Measurements from ENCODE around the gene NCS1. TPM values are rescaled to one million over a fixed set of nuclear protein-coding genes. Genes with fewer than 3 reads are reported as not detected.

The NCS1 gene
- polyA plus RNA-seq, 4 donors: 0.54 to 9.2 (median 3.0) TPM

DNA sequence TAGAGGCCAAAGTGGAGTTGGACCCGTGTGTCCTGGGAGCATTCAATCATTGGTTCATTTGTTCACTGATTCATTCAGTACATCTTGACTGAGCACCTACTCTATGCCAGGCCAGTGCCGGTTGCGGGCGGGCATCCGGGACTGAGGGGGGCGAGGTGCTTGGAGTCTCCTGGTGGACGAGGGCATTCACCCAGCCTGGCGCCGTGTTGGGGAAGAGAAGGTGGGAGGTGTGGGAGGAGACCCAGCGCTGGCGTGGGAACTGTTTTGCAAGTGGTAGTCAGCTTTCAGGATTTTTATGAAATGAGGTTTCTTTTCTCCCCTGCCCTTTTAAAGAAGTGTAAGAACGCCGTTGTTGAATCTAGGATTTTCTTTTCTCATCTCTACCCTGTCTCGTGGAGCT, 37.2 kb downstream of the NCS1 start:
- no peaks in the 10 kb centered on the region for H3K9me3 ChIP-seq (ENCODE audit: control insufficient read depth in 2 of 2, insufficient read depth in 1 of 2, low read depth in 1 of 2, low read length in 1 of 2)
- H3K4me1 ChIP-seq (ENCODE audit: control insufficient read depth in 3 of 3, insufficient read depth in 2 of 3, low read depth in 1 of 3, low read length in 2 of 3): no peaks in the 10 kb centered on the region
- no peaks in the 10 kb centered on the region for H3K27me3 ChIP-seq (ENCODE audit: control insufficient read depth in 3 of 3, insufficient read depth in 3 of 3, low read length in 3 of 3)
- H3K27ac ChIP-seq (ENCODE audit: low read depth in 1 of 3, low read length in 2 of 3): no peak overlapping the region
- WGBS, 3 donors: 74 to 90% (median 81%) methylated on average over 14 of the region's 14 CpGs
- FAIRE-seq (no peak), DNase-seq (no peak)
- H3K4me3 ChIP-seq (ENCODE audit: low read depth in 1 of 3, low read length in 3 of 3): no peak overlapping the region
- peaks cover 0 to 6% (median 0%) of the 10 kb centered on the region in 3 donors for H3K36me3 ChIP-seq (ENCODE audit: control insufficient read depth in 3 of 3, insufficient read depth in 2 of 3, low read depth in 1 of 3, low read length in 3 of 3)

DNA sequence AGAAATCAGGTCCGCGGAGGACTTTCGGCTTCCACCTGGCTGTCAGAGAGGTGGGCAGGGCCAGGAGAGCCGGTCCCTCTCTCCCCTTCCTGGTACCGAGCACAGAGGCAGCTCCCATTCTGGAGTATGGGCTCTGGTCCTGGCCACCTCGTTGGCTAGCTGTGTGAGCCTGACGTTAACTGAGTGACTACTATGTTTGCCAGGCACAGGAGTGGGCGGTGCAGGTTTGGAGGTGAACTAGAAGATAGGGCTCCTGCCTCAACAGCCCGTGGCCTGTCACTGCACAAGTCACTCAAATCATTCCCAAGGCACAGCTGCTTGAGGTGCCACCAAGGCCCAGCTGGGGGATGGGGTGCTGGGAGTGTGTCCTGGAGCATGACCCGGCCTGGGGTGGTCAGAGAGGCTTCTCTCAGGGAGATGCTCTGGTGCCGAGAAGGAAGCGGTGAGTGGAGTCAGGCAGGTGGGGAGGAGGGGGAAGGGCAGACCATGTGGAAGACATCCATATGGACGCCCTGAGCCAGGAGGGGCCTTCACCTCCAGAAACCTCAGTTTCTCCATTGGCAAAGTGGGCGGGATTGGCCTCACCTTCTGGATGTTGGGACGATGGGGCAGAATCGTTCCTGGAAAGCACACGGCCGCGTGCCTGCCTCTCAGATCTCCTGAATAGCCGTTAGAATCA, 39.5 kb downstream of the NCS1 start:
- H3K4me1 ChIP-seq (ENCODE audit: control insufficient read depth in 3 of 3, insufficient read depth in 2 of 3, low read depth in 1 of 3, low read length in 2 of 3): no peaks in the 10 kb centered on the region
- FAIRE-seq: no peak

DNA sequence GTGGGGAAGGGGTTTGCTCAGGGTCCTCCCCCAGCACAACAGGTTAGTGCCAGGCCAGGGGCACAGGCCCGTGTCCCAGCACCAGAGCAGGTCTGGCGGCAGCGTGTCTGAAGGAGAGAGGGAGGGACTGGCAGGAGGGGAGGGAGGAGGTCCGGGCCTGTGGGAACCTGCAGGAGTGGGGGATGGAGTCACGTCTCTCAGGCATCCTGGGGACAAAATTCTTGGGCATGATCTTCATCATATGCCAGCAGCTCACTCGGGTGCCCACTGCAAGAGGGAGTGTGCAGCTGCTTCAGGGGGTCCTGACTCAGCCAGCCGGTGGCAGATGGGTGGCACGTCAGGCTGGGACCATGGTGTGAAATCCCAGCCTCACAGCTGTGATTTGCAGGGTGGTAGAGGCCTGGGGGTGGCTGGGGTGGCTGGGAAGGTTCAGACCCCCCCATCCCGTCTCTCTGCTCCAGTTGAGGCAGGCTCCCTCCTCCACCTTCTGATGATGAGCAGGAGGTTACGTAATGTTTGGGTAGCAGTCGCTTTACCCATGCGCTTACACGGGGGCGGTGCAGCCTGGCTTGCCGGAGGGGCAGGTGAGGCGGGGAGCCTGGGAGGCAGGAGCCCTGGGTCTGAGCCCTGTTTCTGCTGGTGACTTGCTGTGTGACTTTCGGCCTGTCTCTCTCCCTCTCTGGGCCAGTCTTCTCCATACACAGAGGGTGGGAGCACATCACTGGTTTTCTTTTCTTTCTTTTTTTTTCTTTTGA, 40.5 kb downstream of the NCS1 start:
- no peak for DNase-seq
- 68 to 80% (median 76%) methylated on average over 16 to 17 of the region's 17 CpGs for WGBS, 3 donors
- no peak for FAIRE-seq
- Histone ChIP-seq H3K4me3 (ENCODE audit: low read depth in 1 of 3, low read length in 3 of 3) (no peak overlapping the region), H3K27me3 (ENCODE audit: control insufficient read depth in 3 of 3, insufficient read depth in 3 of 3, low read length in 3 of 3) (no peaks in the 10 kb centered on the region), H3K36me3 (ENCODE audit: control insufficient read depth in 3 of 3, insufficient read depth in 2 of 3, low read depth in 1 of 3, low read length in 3 of 3) (peaks cover 0 to 6% (median 0%) of the 10 kb centered on the region in 3 donors), H3K9me3 (ENCODE audit: control insufficient read depth in 2 of 2, insufficient read depth in 1 of 2, low read depth in 1 of 2, low read length in 1 of 2) (no peaks in the 10 kb centered on the region), H3K27ac (ENCODE audit: low read depth in 1 of 3, low read length in 2 of 3) (no peak overlapping the region), H3K4me1 (ENCODE audit: control insufficient read depth in 3 of 3, insufficient read depth in 2 of 3, low read depth in 1 of 3, low read length in 2 of 3) (no peaks in the 10 kb centered on the region)

More for the DNA sequence above, 39.5 kb downstream of the NCS1 start:
- no peaks in the 10 kb centered on the region for H3K27me3 ChIP-seq (ENCODE audit: control insufficient read depth in 3 of 3, insufficient read depth in 3 of 3, low read length in 3 of 3)
- WGBS, 3 donors: 69 to 87% (median 82%) methylated on average over 20 of the region's 20 CpGs
- H3K9me3 ChIP-seq (ENCODE audit: control insufficient read depth in 2 of 2, insufficient read depth in 1 of 2, low read depth in 1 of 2, low read length in 1 of 2): no peaks in the 10 kb centered on the region
- no peak for DNase-seq
- peaks cover 0 to 4% (median 0%) of the 10 kb centered on the region in 3 donors for H3K36me3 ChIP-seq (ENCODE audit: control insufficient read depth in 3 of 3, insufficient read depth in 2 of 3, low read depth in 1 of 3, low read length in 3 of 3)
- H3K4me3 ChIP-seq (ENCODE audit: low read depth in 1 of 3, low read length in 3 of 3): no peak overlapping the region
- no peak overlapping the region for H3K27ac ChIP-seq (ENCODE audit: low read depth in 1 of 3, low read length in 2 of 3)

DNA sequence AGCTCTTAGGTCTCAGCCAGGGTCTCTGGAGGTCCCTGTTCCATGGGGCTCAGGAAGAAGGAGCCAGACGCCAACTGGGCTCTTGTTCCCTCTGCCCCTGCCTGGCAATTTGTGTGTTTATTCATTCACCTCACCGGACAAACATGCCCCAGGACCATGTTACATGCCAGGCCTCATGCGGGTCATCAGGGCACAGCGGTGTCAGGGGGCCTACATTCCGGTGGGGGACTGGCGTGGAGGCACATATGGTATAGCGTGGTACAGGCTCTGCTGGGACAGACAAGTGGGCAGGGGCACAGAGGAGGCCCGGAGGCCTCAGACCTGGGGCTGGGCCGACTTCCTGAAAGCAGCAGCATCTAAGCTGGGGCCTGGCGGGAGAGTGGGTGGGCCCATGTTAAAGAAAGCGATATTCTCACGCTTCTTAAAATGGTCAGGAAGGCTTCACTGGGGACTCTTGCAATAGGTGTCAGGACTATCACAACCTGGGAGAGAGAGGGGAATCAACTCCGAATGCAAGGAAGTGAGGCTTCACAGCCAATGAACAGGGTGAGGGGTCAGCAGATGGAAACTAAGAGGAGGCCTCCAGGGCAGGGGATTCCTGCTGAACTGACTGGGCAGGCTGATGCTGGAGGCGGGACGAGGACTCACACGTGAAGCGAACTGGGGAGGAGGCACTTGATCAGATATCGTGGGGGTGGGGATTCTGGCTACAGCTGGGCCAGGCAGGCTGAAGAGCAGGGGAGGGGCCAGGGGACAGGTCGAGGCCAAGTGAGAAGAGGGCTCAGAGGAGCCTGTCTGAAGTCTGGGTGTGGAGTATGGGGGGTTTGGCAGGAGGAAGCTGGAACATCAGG, 41.9 kb downstream of the NCS1 start:
- FAIRE-seq: no peak
- no peaks in the 10 kb centered on the region for H3K4me1 ChIP-seq (ENCODE audit: control insufficient read depth in 3 of 3, insufficient read depth in 2 of 3, low read depth in 1 of 3, low read length in 2 of 3)
- H3K9me3 ChIP-seq (ENCODE audit: control insufficient read depth in 2 of 2, insufficient read depth in 1 of 2, low read depth in 1 of 2, low read length in 1 of 2): no peaks in the 10 kb centered on the region
- WGBS, 3 donors: 64 to 78% (median 70%) methylated on average over 19 of the region's 19 CpGs
- H3K36me3 ChIP-seq (ENCODE audit: control insufficient read depth in 3 of 3, insufficient read depth in 2 of 3, low read depth in 1 of 3, low read length in 3 of 3): peaks cover 0 to 8% (median 0%) of the 10 kb centered on the region in 3 donors
- H3K4me3 ChIP-seq (ENCODE audit: low read depth in 1 of 3, low read length in 3 of 3): no peak overlapping the region
- DNase-seq: no peak
- no peak overlapping the region for H3K27ac ChIP-seq (ENCODE audit: low read depth in 1 of 3, low read length in 2 of 3)
- H3K27me3 ChIP-seq (ENCODE audit: control insufficient read depth in 3 of 3, insufficient read depth in 3 of 3, low read length in 3 of 3): no peaks in the 10 kb centered on the region

DNA sequence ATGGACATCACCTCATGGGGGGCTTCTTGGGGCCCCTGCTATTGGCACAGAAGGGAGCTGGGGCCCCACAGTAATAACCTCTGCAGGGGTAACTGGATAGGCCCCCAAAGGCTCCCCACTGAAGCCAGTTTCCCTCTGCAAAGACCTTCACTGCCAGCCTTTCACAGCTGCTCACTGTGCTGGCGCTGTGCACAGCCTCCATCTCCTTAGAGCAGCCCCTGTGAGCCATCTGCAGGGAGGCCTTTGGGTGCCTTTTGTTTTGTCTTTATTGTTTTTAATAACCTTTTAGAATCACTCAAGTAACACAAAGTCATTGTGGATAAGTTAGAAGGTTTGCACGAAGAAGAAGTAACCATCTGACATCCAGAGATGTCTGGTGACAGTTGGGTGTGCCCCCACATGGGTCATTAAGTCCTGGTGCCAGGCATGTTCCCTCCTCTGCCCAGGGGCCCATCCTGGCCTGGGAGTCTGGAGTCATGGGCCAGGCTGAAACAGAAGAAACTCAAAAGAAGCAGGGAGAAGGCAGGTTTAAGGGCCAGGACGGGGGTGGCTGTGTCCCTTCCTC, 42.7 kb downstream of the NCS1 start:
- no peaks in the 10 kb centered on the region for H3K4me1 ChIP-seq (ENCODE audit: control insufficient read depth in 3 of 3, insufficient read depth in 2 of 3, low read depth in 1 of 3, low read length in 2 of 3)
- FAIRE-seq: no peak
- H3K4me3 ChIP-seq (ENCODE audit: low read depth in 1 of 3, low read length in 3 of 3): no peak overlapping the region
- no peak overlapping the region for H3K27ac ChIP-seq (ENCODE audit: low read depth in 1 of 3, low read length in 2 of 3)
- no peaks in the 10 kb centered on the region for H3K27me3 ChIP-seq (ENCODE audit: control insufficient read depth in 3 of 3, insufficient read depth in 3 of 3, low read length in 3 of 3)
- DNase-seq: no peak
- H3K36me3 ChIP-seq (ENCODE audit: control insufficient read depth in 3 of 3, insufficient read depth in 2 of 3, low read depth in 1 of 3, low read length in 3 of 3): peaks cover 0 to 10% (median 0%) of the 10 kb centered on the region in 3 donors
- WGBS, 3 donors: 69 to 79% (median 74%) methylated on average over 3 of the region's 3 CpGs
- no peaks in the 10 kb centered on the region for H3K9me3 ChIP-seq (ENCODE audit: control insufficient read depth in 2 of 2, insufficient read depth in 1 of 2, low read depth in 1 of 2, low read length in 1 of 2)

DNA sequence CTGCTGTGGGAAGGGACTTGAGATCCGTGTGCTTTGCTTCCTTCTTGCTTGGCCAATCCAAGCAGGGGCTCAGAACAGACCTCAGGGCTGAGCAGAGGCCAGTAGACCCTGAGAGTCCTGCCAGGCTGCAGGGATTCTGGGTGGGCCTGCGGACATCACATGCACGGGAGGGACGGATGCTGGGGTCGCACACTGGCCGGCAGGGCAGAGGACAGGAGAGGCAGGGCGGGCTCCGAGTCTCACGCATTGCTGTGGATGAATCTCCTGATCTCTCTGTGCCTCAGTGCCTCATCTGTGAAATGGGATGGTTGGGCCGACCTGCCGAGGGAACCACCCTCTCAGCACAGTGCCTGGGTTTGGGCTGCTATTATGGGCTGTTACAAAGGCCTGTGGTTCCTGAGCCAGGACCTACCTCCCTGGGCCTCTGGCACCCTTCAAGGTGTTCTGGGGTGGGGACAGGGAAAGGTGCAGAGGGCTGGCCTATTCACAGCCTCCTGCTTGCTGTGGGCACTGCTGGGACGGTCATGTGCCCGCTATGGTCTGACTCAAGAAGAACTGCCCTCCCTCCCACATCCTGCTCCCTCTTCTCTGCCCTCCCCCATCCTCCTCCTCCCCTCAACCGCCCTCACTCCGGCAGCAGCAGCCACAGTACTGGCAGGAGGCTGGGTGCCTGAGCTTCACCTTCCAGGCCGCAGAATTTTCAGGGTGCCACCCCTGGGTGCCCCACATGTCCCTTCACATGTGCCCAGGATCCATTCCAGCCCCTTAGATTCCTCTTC, 43.3 kb downstream of the NCS1 start:
- no peaks in the 10 kb centered on the region for H3K27me3 ChIP-seq (ENCODE audit: control insufficient read depth in 3 of 3, insufficient read depth in 3 of 3, low read length in 3 of 3)
- DNase-seq: no peak
- 83 to 90% (median 83%) methylated on average over 15 to 16 of the region's 16 CpGs for WGBS, 3 donors
- no peak overlapping the region for H3K4me3 ChIP-seq (ENCODE audit: low read depth in 1 of 3, low read length in 3 of 3)
- H3K9me3 ChIP-seq (ENCODE audit: control insufficient read depth in 2 of 2, insufficient read depth in 1 of 2, low read depth in 1 of 2, low read length in 1 of 2): no peaks in the 10 kb centered on the region
- FAIRE-seq: no peak
- peaks cover 0 to 10% (median 0%) of the 10 kb centered on the region in 3 donors for H3K36me3 ChIP-seq (ENCODE audit: control insufficient read depth in 3 of 3, insufficient read depth in 2 of 3, low read depth in 1 of 3, low read length in 3 of 3)
- no peaks in the 10 kb centered on the region for H3K4me1 ChIP-seq (ENCODE audit: control insufficient read depth in 3 of 3, insufficient read depth in 2 of 3, low read depth in 1 of 3, low read length in 2 of 3)
- no peak overlapping the region for H3K27ac ChIP-seq (ENCODE audit: low read depth in 1 of 3, low read length in 2 of 3)

DNA sequence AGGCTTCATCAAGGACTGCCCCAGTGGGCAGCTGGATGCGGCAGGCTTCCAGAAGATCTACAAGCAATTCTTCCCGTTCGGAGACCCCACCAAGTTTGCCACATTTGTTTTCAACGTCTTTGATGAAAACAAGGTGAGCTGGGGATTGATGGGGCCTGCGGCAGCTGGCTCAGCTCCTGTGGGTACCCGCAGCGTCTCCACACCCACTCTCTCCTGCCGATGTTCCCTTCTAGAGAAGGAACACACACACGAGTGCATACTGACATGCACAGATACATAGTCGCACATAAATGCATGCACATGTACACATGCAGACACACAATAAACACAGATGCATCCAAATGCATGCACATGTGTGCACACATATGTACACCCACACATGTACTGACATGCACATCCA, 45.6 kb downstream of the NCS1 start:
- WGBS, 3 donors: 88 to 93% (median 90%) methylated on average over 10 of the region's 10 CpGs
- Histone ChIP-seq H3K4me3 (ENCODE audit: low read depth in 1 of 3, low read length in 3 of 3) (no peak overlapping the region), H3K9me3 (ENCODE audit: control insufficient read depth in 2 of 2, insufficient read depth in 1 of 2, low read depth in 1 of 2, low read length in 1 of 2) (no peaks in the 10 kb centered on the region), H3K36me3 (ENCODE audit: control insufficient read depth in 3 of 3, insufficient read depth in 2 of 3, low read depth in 1 of 3, low read length in 3 of 3) (peaks cover 0 to 5% (median 0%) of the 10 kb centered on the region in 3 donors), H3K27ac (ENCODE audit: low read depth in 1 of 3, low read length in 2 of 3) (no peak overlapping the region), H3K4me1 (ENCODE audit: control insufficient read depth in 3 of 3, insufficient read depth in 2 of 3, low read depth in 1 of 3, low read length in 2 of 3) (peaks cover 0 to 2% (median 0%) of the 10 kb centered on the region in 3 donors), H3K27me3 (ENCODE audit: control insufficient read depth in 3 of 3, insufficient read depth in 3 of 3, low read length in 3 of 3) (no peaks in the 10 kb centered on the region)
- FAIRE-seq (no peak), DNase-seq (no peak)
